K562 (cell line): ENCODE measurements around the gene ADSS1. TPM values are rescaled to one million over a fixed set of nuclear protein-coding genes. Genes with fewer than 3 reads are reported as not detected.

Experiments used
- ARID2 ChIP-seq: fragments of 450-650 bp; IDR thresholded peaks from 2 replicates; pipeline ENCODE4 v1.6.1; 2017; ENCODE audit warnings: antibody characterized with exemption, mild to moderate bottlenecking
- ATF7 ChIP-seq: fragments of 450-650 bp; IDR thresholded peaks from 2 replicates; pipeline ENCODE4 v1.7.1; 2014; ENCODE audit warnings: mild to moderate bottlenecking, moderate library complexity
- CBX2 ChIP-seq: fragments of 200-600 bp; sonication (generic); IDR thresholded peaks from one replicate; pipeline ENCODE4 v1.6.1; 2012; ENCODE audit warnings: mild to moderate bottlenecking, low read length, inconsistent platforms; ENCODE audit not compliant: insufficient read depth, poor library complexity, severe bottlenecking
- CCNT2 ChIP-seq: IDR thresholded peaks from 2 replicates; pipeline ENCODE4 v1.6.1; 2011; ENCODE audit warnings: borderline replicate concordance, low read depth, mild to moderate bottlenecking, moderate library complexity, mixed read lengths, low read length; ENCODE audit not compliant: insufficient read length; ENCODE audit errors: extremely low read depth
- CHD1 ChIP-seq: fragments of 200-600 bp; sonication (generic); IDR thresholded peaks from one replicate; pipeline ENCODE4 v1.6.1; 2012; ENCODE audit warnings: mild to moderate bottlenecking, moderate library complexity, low read length, inconsistent platforms
- DIDO1 ChIP-seq: fragments of 450-650 bp; IDR thresholded peaks from 2 replicates; pipeline ENCODE4 v1.6.1; 2016; ENCODE audit warnings: low read depth, missing biosample characterization, missing genetic modification characterization
- HMGN3 ChIP-seq: IDR thresholded peaks from 2 replicates; pipeline ENCODE4 v1.6.1; 2011; ENCODE audit warnings: borderline replicate concordance, low read depth, mild to moderate bottlenecking, mixed read lengths, low read length; ENCODE audit not compliant: insufficient read length; ENCODE audit errors: extremely low read depth
- NCOA2 ChIP-seq, 2 experiments: fragments of 450-650 bp; IDR thresholded peaks; 2 replicates each; pipeline ENCODE4 v1.6.1; 2018; ENCODE audit warnings: mild to moderate bottlenecking in 2 of 2, moderate library complexity in 1 of 2; ENCODE audit not compliant: partially characterized antibody in 2 of 2
- RBM14 ChIP-seq: fragments of 200-400 bp; formaldehyde crosslinking; IDR thresholded peaks from 2 replicates; pipeline ENCODE4 v1.6.1; 2018; ENCODE audit warnings: low read depth, mild to moderate bottlenecking, low read length, moderate library complexity, borderline replicate concordance; ENCODE audit not compliant: insufficient read depth
- RBM22 ChIP-seq: fragments of 200-400 bp; formaldehyde crosslinking; IDR thresholded peaks from 2 replicates; pipeline ENCODE4 v1.6.1; 2018; ENCODE audit warnings: low read length, low read depth; ENCODE audit not compliant: poor library complexity, severe bottlenecking
- SREBF1 ChIP-seq: fragments of 150-350 bp; IDR thresholded peaks from 2 replicates; pipeline ENCODE4 v1.6.1; 2014; ENCODE audit warnings: antibody characterized with exemption, low read depth, low read length, borderline replicate concordance
- TCF7 ChIP-seq: sonication (generic); IDR thresholded peaks from 2 replicates; pipeline ENCODE4 v1.6.1; 2016; ENCODE audit warnings: antibody characterized with exemption, borderline replicate concordance
- TCFL5 ChIP-seq: fragments of 250-450 bp; sonication (Bioruptor Pico); conservative IDR thresholded peaks from 2 replicates; pipeline ENCODE4 v1.6.1; 2021; ENCODE audit warnings: mild to moderate bottlenecking, moderate library complexity, matching md5 sums
- TRIM28 ChIP-seq: fragments of 450-650 bp; IDR thresholded peaks from 2 replicates; pipeline ENCODE4 v1.6.1; 2017
- U2AF2 ChIP-seq: fragments of 200-400 bp; formaldehyde crosslinking; optimal IDR thresholded peaks from 2 replicates; pipeline ENCODE3; 2017; ENCODE audit warnings: low read depth, mild to moderate bottlenecking, low read length
- YY1 ChIP-seq, 3 experiments: IDR thresholded peaks; 2 replicates each; pipeline ENCODE4 v1.6.1; 2011; ENCODE audit warnings: low read length in 2 of 3, mild to moderate bottlenecking in 2 of 3, moderate library complexity in 2 of 3, borderline replicate concordance in 1 of 3, control low read depth in 1 of 3, low read depth in 1 of 3; ENCODE audit not compliant: insufficient read depth in 3 of 3, insufficient replicate concordance in 2 of 3, control insufficient read depth in 1 of 3, insufficient read length in 1 of 3; ENCODE audit errors: extremely low read depth in 1 of 3
- ZNF175 ChIP-seq: fragments of 200-800 bp; sonication (Bioruptor generic); IDR thresholded peaks from 2 replicates; pipeline ENCODE4 v1.6.1; 2016; ENCODE audit warnings: low read depth, mild to moderate bottlenecking, missing genetic modification characterization, missing compliant biosample characterization
- ZNF239 ChIP-seq: fragments of 250-450 bp; sonication (Bioruptor Pico); IDR thresholded peaks from 2 replicates; pipeline ENCODE4 v1.4.0; 2020; ENCODE audit warnings: mild to moderate bottlenecking
- ZNF263 ChIP-seq: sonication (generic); formaldehyde crosslinking; IDR thresholded peaks from 2 replicates; pipeline ENCODE4 v1.8.0; 2022; ENCODE audit warnings: mild to moderate bottlenecking, missing genetic modification reagents, borderline replicate concordance
- ZNF311 ChIP-seq: fragments of 250-450 bp; sonication (Bioruptor Pico); IDR thresholded peaks from 2 replicates; pipeline ENCODE4 v1.4.0; 2020; ENCODE audit warnings: mild to moderate bottlenecking, moderate library complexity
- ZNF354B ChIP-seq: fragments of 250-450 bp; sonication (Bioruptor Pico); IDR thresholded peaks from 2 replicates; pipeline ENCODE4 v1.4.0; 2020
- ZNF668 ChIP-seq: fragments of 250-450 bp; sonication (Bioruptor Pico); IDR thresholded peaks from 2 replicates; pipeline ENCODE4 v1.8.0; 2022; ENCODE audit warnings: mild to moderate bottlenecking, inconsistent platforms
- ZNF717 ChIP-seq: fragments of 250-450 bp; sonication (Bioruptor Pico); IDR thresholded peaks from 2 replicates; pipeline ENCODE4 v1.5.0; 2021
- ZZZ3 ChIP-seq: fragments of 450-650 bp; IDR thresholded peaks from 2 replicates; pipeline ENCODE4 v1.6.1; 2016; ENCODE audit warnings: antibody characterized with exemption, mild to moderate bottlenecking, moderate library complexity
- polyA plus RNA-seq, 8 experiments: library from polyadenylated mRNA; depleted of rRNA in 4 of 8; stranded (reverse) in 5 of 8; unstranded in 3 of 8; fragments of >200 nt; fragmentation: Nextera tagmentation in 2 of 8; fragmentation: Illumina TruSeq in 1 of 8; extraction: Ambion mirVana in 2 of 8; extraction: Trizol in 1 of 8; gene quantifications; 2 replicates each; pipeline versions ENCODE4 v1.2.1 to v1.2.3, GENCODE V29; 2011 to 2014; ENCODE audit warnings: inconsistent platforms in 1 of 8, missing spikeins in 1 of 8
- total RNA-seq, 7 experiments: library from RNA; depleted of rRNA in 6 of 7; stranded (reverse); fragments of >200 nt in 6 of 7; fragmentation: Illumina TruSeq in 2 of 7; extraction: Trizol in 2 of 7; gene quantifications; 2 replicates each; pipeline versions ENCODE4 v1.2.1 to v1.2.3, GENCODE V29; 2011 to 2021; ENCODE audit warnings: low replicate concordance in 1 of 7
- TF ChIP-seq, protein P1 (sequence below): sonication (generic); formaldehyde crosslinking; IDR thresholded peaks from 2 replicates; pipeline ENCODE4 v1.5.0; 2020; ENCODE audit warnings: missing genetic modification reagents
- TF ChIP-seq, protein P2 (sequence below): fragments of 450-650 bp; IDR thresholded peaks from 2 replicates; pipeline ENCODE4 v1.6.1; 2016; ENCODE audit warnings: mild to moderate bottlenecking

ADSS1 gene
- total and polyA plus RNA-seq, 9 of the 15 experiments (the other 6 are each of a cell fraction or from before 2014, with no cell fraction given): 0.53 to 5.9 (median 3.9) TPM

DNA sequence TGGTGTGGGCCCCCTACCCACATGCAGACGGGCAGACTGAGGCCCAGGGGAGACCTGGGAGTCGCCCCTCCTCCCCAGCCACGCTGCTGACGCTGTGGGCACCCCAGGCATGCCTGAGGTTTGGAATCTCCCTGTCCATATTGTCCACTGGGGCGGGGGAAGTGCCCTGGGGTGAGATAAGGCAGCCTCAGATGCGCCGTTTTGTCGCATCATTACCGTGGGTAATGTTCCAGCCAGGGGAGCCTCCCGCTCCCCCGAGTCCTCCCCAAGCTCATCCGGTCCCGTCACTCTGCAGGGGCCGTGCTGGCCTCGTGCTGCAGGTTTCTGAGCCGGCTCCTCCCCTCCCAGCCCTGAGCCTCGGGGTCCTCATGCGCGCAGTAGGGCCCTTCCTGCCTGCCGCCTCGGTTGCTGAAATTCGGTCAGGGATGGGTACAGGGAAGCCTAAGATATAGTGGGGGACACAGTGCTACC is 23.2 kb upstream of the ADSS1 start (continued):
- no peak for TF ChIP-seq TCFL5 (CRISPR knock-in tag)
- peak; percentile 83 for TF ChIP-seq HMGN3
- TF ChIP-seq ZNF263 (CRISPR knock-in tag): peak; percentile 99
- no peak for TF ChIP-seq DIDO1
- TF ChIP-seq ZNF668: no peak
- no peak for TF ChIP-seq TRIM28
- TF ChIP-seq NCOA2 (IDR thresholded peaks at IDR 0.05; ENCODE audit: partially characterized antibody in 2 of 2): no peak
- TF ChIP-seq CBX2: no peak
- TF ChIP-seq ZNF354B: no peak
- TF ChIP-seq CCNT2: peak; percentile 80
- TF ChIP-seq SREBF1: no peak
- TF ChIP-seq YY1 (IDR thresholded peaks at IDR 0.05; ENCODE audit: borderline replicate concordance in 1 of 3, control insufficient read depth in 1 of 3, extremely low read depth in 1 of 3, insufficient read depth in 3 of 3, insufficient read length in 1 of 3, insufficient replicate concordance in 2 of 3, low read depth in 1 of 3, low read length in 2 of 3): no peak
- TF ChIP-seq, protein P1, sequence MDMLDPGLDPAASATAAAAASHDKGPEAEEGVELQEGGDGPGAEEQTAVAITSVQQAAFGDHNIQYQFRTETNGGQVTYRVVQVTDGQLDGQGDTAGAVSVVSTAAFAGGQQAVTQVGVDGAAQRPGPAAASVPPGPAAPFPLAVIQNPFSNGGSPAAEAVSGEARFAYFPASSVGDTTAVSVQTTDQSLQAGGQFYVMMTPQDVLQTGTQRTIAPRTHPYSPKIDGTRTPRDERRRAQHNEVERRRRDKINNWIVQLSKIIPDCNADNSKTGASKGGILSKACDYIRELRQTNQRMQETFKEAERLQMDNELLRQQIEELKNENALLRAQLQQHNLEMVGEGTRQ (CRISPR knock-in tag): no peak
- TF ChIP-seq ZNF717 (CRISPR knock-in tag): no peak
- TF ChIP-seq U2AF2: no peak
- TF ChIP-seq TCF7: no peak
- no peak for TF ChIP-seq CHD1
- no peak for TF ChIP-seq ARID2
- TF ChIP-seq ATF7: peak; percentile 63; the same call in 1 of the 2 replicates
- TF ChIP-seq, protein P2, sequence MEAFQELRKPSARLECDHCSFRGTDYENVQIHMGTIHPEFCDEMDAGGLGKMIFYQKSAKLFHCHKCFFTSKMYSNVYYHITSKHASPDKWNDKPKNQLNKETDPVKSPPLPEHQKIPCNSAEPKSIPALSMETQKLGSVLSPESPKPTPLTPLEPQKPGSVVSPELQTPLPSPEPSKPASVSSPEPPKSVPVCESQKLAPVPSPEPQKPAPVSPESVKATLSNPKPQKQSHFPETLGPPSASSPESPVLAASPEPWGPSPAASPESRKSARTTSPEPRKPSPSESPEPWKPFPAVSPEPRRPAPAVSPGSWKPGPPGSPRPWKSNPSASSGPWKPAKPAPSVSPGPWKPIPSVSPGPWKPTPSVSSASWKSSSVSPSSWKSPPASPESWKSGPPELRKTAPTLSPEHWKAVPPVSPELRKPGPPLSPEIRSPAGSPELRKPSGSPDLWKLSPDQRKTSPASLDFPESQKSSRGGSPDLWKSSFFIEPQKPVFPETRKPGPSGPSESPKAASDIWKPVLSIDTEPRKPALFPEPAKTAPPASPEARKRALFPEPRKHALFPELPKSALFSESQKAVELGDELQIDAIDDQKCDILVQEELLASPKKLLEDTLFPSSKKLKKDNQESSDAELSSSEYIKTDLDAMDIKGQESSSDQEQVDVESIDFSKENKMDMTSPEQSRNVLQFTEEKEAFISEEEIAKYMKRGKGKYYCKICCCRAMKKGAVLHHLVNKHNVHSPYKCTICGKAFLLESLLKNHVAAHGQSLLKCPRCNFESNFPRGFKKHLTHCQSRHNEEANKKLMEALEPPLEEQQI: no peak
- no peak for TF ChIP-seq RBM22
- no peak for TF ChIP-seq ZNF311 (CRISPR knock-in tag)
- no peak for TF ChIP-seq RBM14
- no peak for TF ChIP-seq ZZZ3
- TF ChIP-seq ZNF175 (CRISPR knock-in tag): no peak
- TF ChIP-seq ZNF239 (CRISPR knock-in tag): no peak
